ENCODE measurements around the gene BAD.

GRCh38 chr11:64323373-64323772, 38.9 kb upstream of the BAD start:
- no peak for TF ChIP-seq CTCF (IDR thresholded peaks at IDR 0.05 in 2 of 3, conservative IDR thresholded peaks at IDR 0.05 in 1 of 3; ENCODE audit: control insufficient read depth in 2 of 3, extremely low read depth in 1 of 3, insufficient read depth in 1 of 3, low read depth in 3 of 3, low read length in 3 of 3)
- no peak for TF ChIP-seq RAD21 (IDR thresholded peaks at IDR 0.05; ENCODE audit: insufficient read depth, low read depth, low read length)
- no peak for TF ChIP-seq SREBF2 (IDR thresholded peaks at IDR 0.05; ENCODE audit: low read length)
- no peak for TF ChIP-seq SUZ12 (IDR thresholded peaks at IDR 0.05; ENCODE audit: unreplicated experiment)
- TF ChIP-seq TCF7 (IDR thresholded peaks at IDR 0.05; ENCODE audit: borderline replicate concordance): no peak
- no peak for TF ChIP-seq NR2F1 (conservative IDR thresholded peaks at IDR 0.05)
- TF ChIP-seq IRF4 (IDR thresholded peaks at IDR 0.05; ENCODE audit: low read depth, low read length): no peak
- no peak for TF ChIP-seq ZBTB33 (IDR thresholded peaks at IDR 0.05)
- no peak for TF ChIP-seq BRCA1 (IDR thresholded peaks at IDR 0.05; ENCODE audit: low read depth, low read length)
- no peak for TF ChIP-seq CBFB (IDR thresholded peaks at IDR 0.05; ENCODE audit: low read depth)
- no peak for TF ChIP-seq CREB1 (IDR thresholded peaks at IDR 0.05; ENCODE audit: low read depth)
